ENCODE data around the gene ASB7. TPM values are rescaled to one million over a fixed set of nuclear protein-coding genes. Genes with fewer than 3 reads are reported as not detected.

Gene ASB7
- total and polyA plus RNA-seq, 2 donors (not counting 1 experiment from before 2014, with no cell fraction given) = 12.1 to 19.8 TPM

DNA sequence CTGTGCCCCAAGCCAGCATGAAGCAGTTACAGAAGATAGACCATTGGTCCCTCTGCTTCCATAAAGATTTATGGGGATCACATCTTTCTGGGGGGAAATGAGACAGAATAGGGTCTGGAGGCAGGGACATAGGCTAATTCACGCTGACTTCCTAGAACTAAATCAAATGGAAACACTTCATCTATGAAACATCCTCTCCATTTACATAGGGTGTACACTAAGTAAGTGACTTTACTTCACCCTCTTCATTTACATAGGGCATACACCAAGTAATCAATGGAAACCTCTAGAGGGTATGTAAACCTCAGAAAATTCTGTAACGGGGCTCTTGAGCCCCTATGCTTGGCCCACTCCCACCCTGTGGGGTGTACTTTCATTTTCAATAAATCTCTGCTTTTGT lies 10.6 kb upstream of the ASB7 start:
- H3K4me3 ChIP-seq (replicated peaks in 1 of 4; ENCODE audit: control extremely low read depth in 1 of 4, insufficient read depth in 1 of 4, low read depth in 3 of 4, low read length in 4 of 4) = no peak overlapping the region
- H2AFZ ChIP-seq (ENCODE audit: low read length) = no peak overlapping the region
- peaks cover 11% of the 10 kb centered on the region for H3K79me2 ChIP-seq (ENCODE audit: control insufficient read depth, insufficient read depth, low read length)
- H3K36me3 ChIP-seq (ENCODE audit: control insufficient read depth, insufficient read depth, low read length) = no peaks in the 10 kb centered on the region
- TF ChIP-seq EZH2 (IDR thresholded peaks at IDR 0.05; ENCODE audit: low read length, missing control alignments) = no peak
- TF ChIP-seq, protein P1, sequence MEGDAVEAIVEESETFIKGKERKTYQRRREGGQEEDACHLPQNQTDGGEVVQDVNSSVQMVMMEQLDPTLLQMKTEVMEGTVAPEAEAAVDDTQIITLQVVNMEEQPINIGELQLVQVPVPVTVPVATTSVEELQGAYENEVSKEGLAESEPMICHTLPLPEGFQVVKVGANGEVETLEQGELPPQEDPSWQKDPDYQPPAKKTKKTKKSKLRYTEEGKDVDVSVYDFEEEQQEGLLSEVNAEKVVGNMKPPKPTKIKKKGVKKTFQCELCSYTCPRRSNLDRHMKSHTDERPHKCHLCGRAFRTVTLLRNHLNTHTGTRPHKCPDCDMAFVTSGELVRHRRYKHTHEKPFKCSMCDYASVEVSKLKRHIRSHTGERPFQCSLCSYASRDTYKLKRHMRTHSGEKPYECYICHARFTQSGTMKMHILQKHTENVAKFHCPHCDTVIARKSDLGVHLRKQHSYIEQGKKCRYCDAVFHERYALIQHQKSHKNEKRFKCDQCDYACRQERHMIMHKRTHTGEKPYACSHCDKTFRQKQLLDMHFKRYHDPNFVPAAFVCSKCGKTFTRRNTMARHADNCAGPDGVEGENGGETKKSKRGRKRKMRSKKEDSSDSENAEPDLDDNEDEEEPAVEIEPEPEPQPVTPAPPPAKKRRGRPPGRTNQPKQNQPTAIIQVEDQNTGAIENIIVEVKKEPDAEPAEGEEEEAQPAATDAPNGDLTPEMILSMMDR (conservative IDR thresholded peaks at IDR 0.05 in 1 of 2, IDR thresholded peaks at IDR 0.05 in 1 of 2; ENCODE audit: low read depth in 1 of 2, low read length in 2 of 2) = no peak
- H3K27ac ChIP-seq (ENCODE audit: insufficient read depth, low read length) = no peak overlapping the region
- no peaks in the 10 kb centered on the region for H4K20me1 ChIP-seq (ENCODE audit: control insufficient read depth, extremely low read depth, insufficient read depth, low read length)
- no peaks in the 10 kb centered on the region for H3K9me3 ChIP-seq (ENCODE audit: control insufficient read depth, insufficient read depth, low read depth, low read length)
- no peaks in the 10 kb centered on the region for H3K27me3 ChIP-seq (ENCODE audit: control insufficient read depth, insufficient read depth, low read length)
- H3K9ac ChIP-seq (ENCODE audit: insufficient read depth, low read length) = no peak overlapping the region
- no peak overlapping the region for H3K4me2 ChIP-seq (ENCODE audit: extremely low read depth, insufficient read depth, low read length)
- no peaks in the 10 kb centered on the region for H3K4me1 ChIP-seq (ENCODE audit: control insufficient read depth, extremely low read depth, insufficient read depth, low read length)
- no peak for DNase-seq (ENCODE audit: low read depth in 2 of 2)

DNA sequence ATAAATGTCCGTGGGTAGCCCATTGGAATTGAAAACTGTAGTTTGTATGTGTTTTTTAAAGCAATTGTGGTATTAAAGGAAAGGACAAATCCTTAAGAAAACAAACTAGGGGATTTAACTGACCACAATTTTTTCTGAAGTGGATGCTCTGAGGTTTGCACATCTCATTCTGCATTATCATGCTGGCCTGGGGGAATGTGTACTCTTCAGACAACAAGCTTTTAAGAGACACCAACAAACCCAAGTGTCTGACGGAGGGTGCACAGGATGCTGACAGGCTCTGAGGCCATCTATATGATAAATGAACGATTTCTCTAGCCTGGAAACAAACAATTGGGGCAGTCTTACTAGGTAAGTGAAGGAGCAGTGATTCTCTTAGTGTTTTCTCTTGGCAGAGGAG lies 9.5 kb upstream of the ASB7 start:
- DNase-seq (ENCODE audit: low read depth in 2 of 2) = peak in 1 of 2 donors; percentile 65
- Histone ChIP-seq H3K4me3 (replicated peaks in 1 of 4; ENCODE audit: control extremely low read depth in 1 of 4, insufficient read depth in 1 of 4, low read depth in 3 of 4, low read length in 4 of 4) (no peak overlapping the region), H3K27me3 (ENCODE audit: control insufficient read depth, insufficient read depth, low read length) (no peaks in the 10 kb centered on the region), H3K4me2 (ENCODE audit: extremely low read depth, insufficient read depth, low read length) (no peak overlapping the region), H3K4me1 (ENCODE audit: control insufficient read depth, extremely low read depth, insufficient read depth, low read length) (no peaks in the 10 kb centered on the region), H3K27ac (ENCODE audit: insufficient read depth, low read length) (no peak overlapping the region), H3K79me2 (ENCODE audit: control insufficient read depth, insufficient read depth, low read length) (peaks cover 14% of the 10 kb centered on the region), H3K9me3 (ENCODE audit: control insufficient read depth, insufficient read depth, low read depth, low read length) (no peaks in the 10 kb centered on the region), H3K36me3 (ENCODE audit: control insufficient read depth, insufficient read depth, low read length) (no peaks in the 10 kb centered on the region), H3K9ac (ENCODE audit: insufficient read depth, low read length) (no peak overlapping the region), H4K20me1 (ENCODE audit: control insufficient read depth, extremely low read depth, insufficient read depth, low read length) (no peaks in the 10 kb centered on the region), H2AFZ (ENCODE audit: low read length) (no peak overlapping the region)
- TF ChIP-seq, protein P1 (conservative IDR thresholded peaks at IDR 0.05 in 1 of 2, IDR thresholded peaks at IDR 0.05 in 1 of 2; ENCODE audit: low read depth in 1 of 2, low read length in 2 of 2) = no peak
- TF ChIP-seq EZH2 (IDR thresholded peaks at IDR 0.05; ENCODE audit: low read length, missing control alignments) = no peak

DNA sequence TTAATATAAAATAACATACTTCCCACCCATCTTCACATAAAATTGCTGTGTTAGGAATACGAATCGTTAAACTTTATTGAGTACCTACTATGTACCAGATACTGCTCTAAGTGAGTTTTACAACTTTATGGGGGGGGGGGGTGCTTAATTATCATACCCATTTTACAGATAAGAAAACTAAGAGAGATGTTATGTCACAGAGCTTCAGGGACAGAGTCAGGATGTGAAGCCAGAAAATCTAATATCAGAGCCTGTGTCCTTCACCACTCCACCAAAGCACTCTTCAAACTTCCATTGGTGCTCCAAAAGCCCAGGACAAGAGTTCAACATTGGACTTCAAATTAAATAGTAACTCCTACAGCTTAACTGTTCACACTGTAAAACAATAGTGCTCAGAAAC lies 9.0 kb upstream of the ASB7 start:
- H4K20me1 ChIP-seq (ENCODE audit: control insufficient read depth, extremely low read depth, insufficient read depth, low read length) = no peaks in the 10 kb centered on the region
- no peak for DNase-seq (ENCODE audit: low read depth in 2 of 2)
- no peak overlapping the region for H3K4me3 ChIP-seq (replicated peaks in 1 of 4; ENCODE audit: control extremely low read depth in 1 of 4, insufficient read depth in 1 of 4, low read depth in 3 of 4, low read length in 4 of 4)
- H2AFZ ChIP-seq (ENCODE audit: low read length) = no peak overlapping the region
- H3K79me2 ChIP-seq (ENCODE audit: control insufficient read depth, insufficient read depth, low read length) = peaks cover 16% of the 10 kb centered on the region
- no peak overlapping the region for H3K9ac ChIP-seq (ENCODE audit: insufficient read depth, low read length)
- H3K9me3 ChIP-seq (ENCODE audit: control insufficient read depth, insufficient read depth, low read depth, low read length) = no peaks in the 10 kb centered on the region
- H3K27ac ChIP-seq (ENCODE audit: insufficient read depth, low read length) = no peak overlapping the region
- TF ChIP-seq, protein P1 (conservative IDR thresholded peaks at IDR 0.05 in 1 of 2, IDR thresholded peaks at IDR 0.05 in 1 of 2; ENCODE audit: low read depth in 1 of 2, low read length in 2 of 2) = no peak
- TF ChIP-seq EZH2 (IDR thresholded peaks at IDR 0.05; ENCODE audit: low read length, missing control alignments) = no peak
- no peaks in the 10 kb centered on the region for H3K27me3 ChIP-seq (ENCODE audit: control insufficient read depth, insufficient read depth, low read length)
- no peaks in the 10 kb centered on the region for H3K4me1 ChIP-seq (ENCODE audit: control insufficient read depth, extremely low read depth, insufficient read depth, low read length)
- no peaks in the 10 kb centered on the region for H3K36me3 ChIP-seq (ENCODE audit: control insufficient read depth, insufficient read depth, low read length)
- H3K4me2 ChIP-seq (ENCODE audit: extremely low read depth, insufficient read depth, low read length) = no peak overlapping the region
